ENCODE results near the gene CLNK.
"Not testable (repeated sequence)": the region's sequence is repeated elsewhere in the genome, so short reads cannot be mapped to it uniquely, and the experiment has no call there.

Gene CLNK

GRCh38 chr4:10577508-10578426, 106.8 kb downstream of the CLNK start:
- DNase-seq (ENCODE audit: low read depth), result no peak

DNA sequence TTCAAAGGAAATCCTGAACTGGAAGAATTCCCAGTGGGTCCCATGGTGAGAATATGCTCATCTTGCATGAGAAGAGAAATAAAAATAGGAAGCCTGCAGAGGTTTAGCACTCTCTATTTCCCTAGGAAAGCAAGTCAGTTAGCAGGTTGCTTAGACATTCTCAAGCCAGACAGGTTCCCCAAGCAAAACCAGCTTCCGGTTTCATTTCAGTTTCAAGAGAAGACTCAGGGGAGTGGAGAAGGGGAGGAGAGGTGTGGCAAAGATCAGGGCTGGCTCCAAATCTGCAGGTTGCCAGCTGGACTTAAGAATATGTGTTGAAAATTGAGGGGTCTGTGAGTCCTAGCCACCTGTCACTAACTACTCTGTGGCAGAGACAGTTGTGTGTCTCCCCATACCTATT, 107.5 kb downstream of the CLNK start:
- DNase-seq (ENCODE audit: low read depth), result no peak

- DNase-seq (ENCODE audit: low read depth), result no peak
Observed at GRCh38 chr4:10576236-10576635, 108.3 kb downstream of the CLNK start.

DNA sequence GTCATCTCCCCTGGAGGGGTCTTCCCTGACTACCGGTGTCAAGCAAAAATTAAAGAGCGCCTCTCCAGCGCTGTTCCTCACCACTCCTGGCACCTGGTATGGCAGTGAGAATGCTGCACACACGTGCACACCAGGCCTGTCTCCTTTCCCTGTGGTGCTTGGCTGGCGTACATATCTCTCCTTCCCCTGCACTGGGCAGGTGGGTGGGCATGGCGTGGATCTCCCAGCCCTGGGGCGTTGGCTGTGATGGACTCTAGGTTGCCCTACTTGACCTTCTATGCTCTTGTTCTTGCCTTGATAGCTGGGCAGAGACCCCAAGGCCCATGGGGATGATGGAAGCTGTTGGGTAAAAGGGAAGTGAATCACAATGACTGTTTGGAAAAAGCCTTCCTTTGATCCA, 109.2 kb downstream of the CLNK start:
- no peak for DNase-seq (ENCODE audit: low read depth)

DNA sequence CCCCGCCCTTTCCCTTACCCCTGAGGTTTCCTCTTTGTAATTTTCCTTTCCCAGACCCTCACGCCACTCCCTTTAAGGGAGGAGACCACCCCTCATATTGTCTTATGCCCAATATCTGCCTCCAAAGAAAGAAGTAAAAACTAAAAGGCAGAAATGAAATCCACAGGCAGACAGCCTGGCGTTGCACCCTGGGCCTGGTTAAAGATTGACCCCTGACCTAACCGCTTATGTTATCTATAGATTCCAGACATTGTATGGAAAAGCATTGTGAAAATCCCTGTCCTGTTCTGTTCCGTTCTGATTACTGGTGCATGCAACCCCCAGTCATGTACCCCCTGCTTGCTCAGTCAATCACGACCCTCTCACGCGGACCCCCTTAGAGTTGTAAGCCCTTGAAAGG, 110.0 kb downstream of the CLNK start:
- not testable (repeated sequence) for DNase-seq (ENCODE audit: low read depth)

DNA sequence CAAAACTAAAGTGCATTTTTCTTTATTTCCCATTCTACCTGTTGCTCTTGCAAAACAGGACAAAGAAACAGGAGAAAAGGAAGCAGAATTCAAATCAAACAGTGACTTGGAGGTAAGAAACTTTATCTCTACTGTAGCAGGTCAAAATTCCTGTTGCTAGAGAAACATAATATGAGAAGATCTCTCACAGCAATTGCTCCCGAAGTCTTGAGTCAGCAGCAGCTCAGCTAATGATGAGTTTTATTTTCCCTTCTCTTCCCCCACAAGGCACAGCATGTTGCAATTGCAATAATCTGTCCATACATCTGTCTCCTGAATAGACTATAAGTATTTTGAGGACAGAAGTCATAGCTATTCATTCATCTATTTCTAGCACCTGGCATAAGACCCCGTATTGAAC, 112.7 kb downstream of the CLNK start:
- DNase-seq (ENCODE audit: low read depth), result no peak

- no peak for DNase-seq (ENCODE audit: low read depth)
Observed at GRCh38 chr4:10569491-10569890, 115.1 kb downstream of the CLNK start.

DNA sequence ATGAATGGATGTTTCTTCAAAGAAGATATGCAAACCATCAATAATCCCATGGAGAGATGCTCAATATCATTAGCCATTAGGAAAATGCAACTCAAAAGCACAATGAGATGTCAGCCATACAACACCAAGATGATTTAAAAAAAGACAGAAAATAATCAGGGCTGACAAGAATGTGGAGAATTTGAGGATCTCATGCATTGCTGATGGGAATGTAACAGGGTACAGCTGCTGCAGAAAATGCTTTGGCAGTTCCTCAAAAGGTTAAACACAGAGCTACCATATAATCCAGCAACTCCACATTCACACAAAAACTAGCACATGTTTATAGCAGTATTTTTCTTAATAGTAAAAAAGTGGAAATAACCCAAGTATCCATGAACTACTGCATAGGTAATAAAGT, 116.8 kb downstream of the CLNK start:
- no peak for DNase-seq (ENCODE audit: low read depth)

DNA sequence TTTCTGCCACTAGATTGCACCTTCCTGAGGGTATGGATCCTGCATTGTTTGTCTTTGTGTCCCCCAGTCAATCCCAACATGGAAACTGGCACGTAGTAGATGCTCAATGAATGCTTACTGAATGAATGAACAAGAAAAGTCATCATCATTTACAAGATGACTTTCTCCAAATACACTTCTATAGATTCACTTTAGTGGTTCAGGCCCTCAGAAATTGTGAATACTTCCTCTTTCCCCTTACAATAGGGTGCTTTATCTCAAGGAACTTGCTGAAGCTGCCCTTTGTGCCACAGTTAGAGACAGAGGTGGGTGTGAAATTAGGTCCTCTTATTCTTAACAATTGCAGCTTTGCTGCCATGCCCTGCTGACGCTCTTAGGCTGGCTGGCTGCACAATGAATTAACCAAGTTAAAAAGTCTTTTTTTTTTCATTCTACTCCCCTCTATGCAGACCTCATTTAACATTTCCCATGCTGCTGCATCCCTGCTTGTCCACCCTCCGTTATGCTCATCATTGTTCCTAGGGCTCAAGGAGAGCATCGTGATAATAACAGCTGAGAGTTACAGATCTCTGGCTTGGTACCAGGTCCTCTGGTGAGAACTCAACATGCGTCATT, 119.3 kb downstream of the CLNK start:
- DNase-seq (ENCODE audit: low read depth), result no peak

DNA sequence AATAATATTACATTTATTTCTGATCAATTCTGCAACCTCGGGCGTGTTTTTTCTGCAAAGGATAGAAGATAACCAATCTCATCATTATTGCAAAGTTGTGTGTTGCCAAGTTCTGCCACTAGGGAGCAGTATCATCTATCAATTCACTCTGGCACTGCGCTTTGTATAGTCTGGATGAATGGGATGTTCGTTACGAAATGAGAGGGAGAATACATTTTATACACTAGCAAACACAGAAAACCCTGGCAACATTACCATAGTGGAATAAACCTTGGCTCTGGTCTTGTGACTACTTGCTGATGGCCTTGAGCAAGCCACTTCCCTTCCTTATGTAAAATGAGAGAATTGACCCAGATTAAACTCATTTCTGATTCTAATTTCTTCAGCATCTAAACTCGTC, 129.9 kb downstream of the CLNK start:
- DNase-seq (ENCODE audit: low read depth), result no peak

DNA sequence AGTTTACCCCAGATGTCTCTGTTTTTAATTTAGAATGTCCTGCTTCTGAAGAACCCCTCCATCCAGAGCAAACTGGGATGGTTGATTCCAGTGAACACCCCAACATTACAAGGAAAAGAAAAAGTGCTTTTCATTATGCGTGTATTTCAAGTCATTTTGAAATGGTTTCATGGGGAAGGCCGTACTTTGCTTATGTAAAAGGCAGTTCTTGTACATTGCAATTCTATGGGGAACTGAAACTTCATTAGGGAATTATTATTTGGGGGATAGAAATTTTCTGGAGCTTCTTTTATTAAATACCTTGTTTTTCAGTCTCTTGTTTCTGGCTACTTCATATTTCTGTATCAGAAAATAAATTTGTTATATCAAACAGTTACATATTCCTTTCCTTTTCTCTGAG, 130.4 kb downstream of the CLNK start:
- DNase-seq (ENCODE audit: low read depth), result no peak

- no peak for DNase-seq (ENCODE audit: low read depth)
Observed at GRCh38 chr4:10552591-10553280, 131.8 kb downstream of the CLNK start.

DNA sequence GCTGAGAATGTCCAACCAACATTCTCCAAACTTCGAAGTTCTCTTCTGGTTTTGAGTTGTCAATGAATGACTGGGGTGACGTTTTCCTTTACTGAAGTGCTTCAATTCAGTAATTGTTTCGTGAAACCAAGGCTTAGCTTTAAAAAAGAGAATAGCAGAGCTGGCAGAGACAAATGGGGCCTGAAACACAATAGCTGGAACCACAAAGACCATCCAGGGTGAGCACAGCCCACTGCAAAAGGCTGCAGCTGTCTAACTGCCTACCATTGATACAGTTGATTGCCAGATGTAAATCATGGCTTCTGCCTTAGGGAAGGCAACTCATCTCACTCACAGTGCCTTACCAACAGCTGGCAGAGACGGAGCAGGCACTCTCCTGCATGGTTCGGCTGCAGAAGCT, 148.7 kb downstream of the CLNK start:
- no peak for DNase-seq (ENCODE audit: low read depth)

DNA sequence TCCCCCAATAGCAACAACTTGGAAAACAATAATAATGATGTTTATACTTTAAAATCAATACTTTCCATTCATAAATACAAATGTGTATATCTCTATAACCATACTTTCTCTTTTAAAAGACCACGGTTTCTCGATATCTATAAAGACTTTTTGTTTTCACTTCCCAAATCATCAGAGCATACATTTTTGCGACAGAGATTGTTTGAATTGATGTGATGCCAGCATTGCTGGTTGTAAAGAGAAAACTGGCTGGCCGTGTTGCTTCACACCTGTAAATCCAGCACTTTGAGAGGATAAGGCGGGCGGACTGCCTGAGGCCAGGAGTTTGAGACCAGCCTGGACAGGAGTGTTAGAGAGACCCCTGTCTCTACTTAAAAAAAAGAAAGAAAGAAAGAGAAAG, 149.7 kb downstream of the CLNK start:
- no peak for DNase-seq (ENCODE audit: low read depth)

GRCh38 chr4:10532155-10532554, 152.4 kb downstream of the CLNK start:
- no peak for DNase-seq (ENCODE audit: low read depth)

DNA sequence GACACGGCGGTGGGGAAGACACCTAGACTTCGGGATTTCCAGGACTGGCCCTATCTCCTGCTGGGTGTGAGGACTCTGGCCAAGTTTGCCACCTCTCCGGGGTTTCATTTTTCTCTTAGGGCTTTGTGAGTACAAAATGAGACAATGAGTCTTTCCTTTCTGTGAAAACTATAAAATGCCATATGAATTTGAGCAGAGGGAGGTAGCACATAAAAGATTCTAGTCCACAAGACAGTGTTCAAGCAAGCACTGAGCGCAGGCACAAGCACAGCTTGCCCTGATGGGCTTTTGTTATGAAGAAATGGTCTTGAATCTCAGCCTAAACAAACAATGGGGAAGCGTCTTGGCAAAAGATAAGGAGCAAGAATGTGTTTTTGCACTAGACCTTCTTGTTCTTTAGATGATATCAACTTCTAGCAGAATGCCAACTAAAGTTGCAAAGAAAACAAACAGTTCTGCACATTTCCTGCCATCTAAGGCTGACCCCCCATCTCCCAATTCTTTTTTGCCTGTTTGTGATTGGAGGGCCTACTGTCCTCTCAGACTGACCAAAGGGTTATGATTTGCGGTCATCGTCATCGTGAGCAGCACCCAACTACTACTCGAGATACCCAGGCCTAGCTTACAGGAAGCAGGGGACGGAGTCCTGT, 154.3 kb downstream of the CLNK start:
- DNase-seq (ENCODE audit: low read depth), result no peak

DNA sequence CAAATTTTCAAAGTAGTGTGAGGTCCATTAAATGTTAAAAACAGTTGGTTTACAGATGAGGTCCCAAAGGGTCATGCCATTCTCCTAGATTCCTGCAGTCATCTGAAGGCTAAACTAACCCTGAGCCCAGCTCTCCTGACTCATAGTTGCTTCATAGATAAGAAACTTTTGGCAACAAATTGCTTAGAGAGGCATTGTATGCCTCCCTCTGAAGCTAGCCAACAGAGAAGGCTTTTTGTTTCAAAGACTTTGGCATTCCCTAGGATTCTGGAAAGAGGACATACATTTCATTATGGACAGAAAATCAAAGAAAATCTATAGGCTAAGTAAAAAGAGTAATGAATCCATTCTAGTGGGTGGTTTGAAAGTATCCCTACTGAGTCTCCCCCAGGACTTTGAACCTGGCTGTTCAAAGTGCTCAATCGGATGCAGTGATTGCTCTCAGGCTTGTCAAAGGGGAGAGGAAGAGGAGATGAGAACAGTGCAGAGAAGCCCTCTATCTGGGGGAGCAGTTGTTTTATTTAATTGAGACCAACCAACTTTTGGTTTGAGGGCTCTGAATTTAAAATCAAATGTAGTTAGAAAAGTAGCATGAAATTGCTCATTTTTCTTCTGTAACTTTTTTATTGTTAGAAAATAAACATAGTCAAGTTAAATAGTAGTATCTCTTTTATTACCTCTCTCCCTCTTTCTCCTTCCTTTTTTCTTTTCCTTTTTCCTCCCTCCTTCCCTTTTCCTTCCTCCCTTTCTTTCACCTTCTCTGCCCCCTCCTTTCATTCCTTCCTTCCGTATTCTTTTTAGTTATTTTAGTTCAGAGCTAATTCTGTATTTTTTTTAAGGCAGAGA, 155.1 kb downstream of the CLNK start:
- no peak for DNase-seq (ENCODE audit: low read depth)

DNA sequence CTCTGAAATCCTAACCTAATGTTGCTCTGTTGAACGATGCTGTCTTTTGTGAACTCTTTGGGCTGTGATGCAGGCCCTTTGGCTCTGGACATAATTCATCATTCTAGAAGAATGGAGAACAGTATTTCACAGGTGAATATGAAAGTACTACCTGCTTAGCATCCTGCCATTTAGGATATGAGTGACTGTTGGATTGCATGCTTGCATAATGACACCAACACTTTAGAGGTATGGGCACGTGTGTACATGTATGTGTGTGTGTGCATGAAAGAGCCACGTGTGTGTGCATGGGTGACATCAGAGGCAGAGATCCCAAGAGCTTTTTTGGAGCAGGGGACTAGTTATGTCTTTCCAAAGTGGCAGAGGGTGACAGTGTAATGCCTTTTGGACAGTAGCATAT, 157.1 kb downstream of the CLNK start:
- no peak for DNase-seq (ENCODE audit: low read depth)

DNA sequence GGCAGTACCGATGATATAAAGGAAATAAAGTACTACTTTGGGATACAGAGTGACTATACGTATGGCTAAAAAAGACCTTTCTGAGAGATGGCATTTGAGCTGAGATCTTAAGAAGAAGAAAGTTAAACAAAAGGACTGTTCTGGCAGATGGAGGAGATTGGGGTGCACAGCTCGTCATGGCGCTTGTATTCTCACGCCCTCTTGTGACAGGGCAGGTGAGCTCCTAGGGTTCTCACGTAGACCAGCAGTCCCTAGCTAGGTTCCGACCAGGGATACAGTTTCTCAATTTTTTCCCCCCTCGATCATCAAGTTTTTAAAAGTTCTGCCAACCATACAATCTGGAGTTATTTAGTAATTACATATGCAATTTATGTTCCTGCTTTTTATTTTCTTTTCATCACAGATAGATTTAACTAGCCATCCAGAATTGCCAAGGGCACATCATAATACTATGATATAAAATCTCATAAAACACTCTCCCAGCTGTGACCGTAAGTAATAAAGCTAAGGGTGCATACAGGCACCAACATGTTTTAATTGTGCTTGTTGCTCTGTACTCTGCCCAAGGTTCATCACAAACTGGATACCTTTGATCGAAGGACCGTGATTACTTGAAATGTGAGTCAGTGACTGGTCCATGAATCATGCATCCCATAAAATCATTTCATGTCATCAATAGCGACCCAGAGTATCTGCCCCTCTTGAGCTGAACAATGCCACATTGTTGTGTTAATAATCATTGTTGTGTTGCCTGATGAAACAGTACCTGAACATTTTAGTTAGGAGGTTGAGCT, 157.9 kb downstream of the CLNK start:
- DNase-seq (ENCODE audit: low read depth), result no peak

- DNase-seq (ENCODE audit: low read depth), result no peak
Observed at GRCh38 chr4:10524196-10524833, 160.3 kb downstream of the CLNK start.

Data from activated T-helper 1 cell treated with Interleukin-2 at 50 U/mL for 16 hours (primary cell).